HPDE6-E6E7 (cell line): Measurements from ENCODE around the gene PDCD4.
"Not testable (repeated sequence)": the region's sequence is repeated elsewhere in the genome, so short reads cannot be mapped to it uniquely, and the experiment has no call there.

ENCODE experiments used
- DNase-seq: peaks from one replicate; pipeline ENCODE4 v3.0.0; 2011; ENCODE audit warnings: missing footprints; ENCODE audit errors: extremely low spot score

PDCD4 gene

GRCh38 chr10:110861476-110861875, 10.3 kb upstream of the PDCD4 start:
- DNase-seq, result no peak

GRCh38 chr10:110861930-110862649, 9.6 kb upstream of the PDCD4 start:
- peak; percentile 41 for DNase-seq

- no peak for DNase-seq
Measured at GRCh38 chr10:110862961-110863360, 8.8 kb upstream of the PDCD4 start.

- DNase-seq, result no peak
Measured at GRCh38 chr10:110863361-110863760, 8.4 kb upstream of the PDCD4 start.

GRCh38 chr10:110863956-110864355, 7.8 kb upstream of the PDCD4 start:
- DNase-seq, result no peak

GRCh38 chr10:110864662-110865140, 7.0 kb upstream of the PDCD4 start:
- DNase-seq, result no peak

GRCh38 chr10:110865186-110865808, 6.4 kb upstream of the PDCD4 start:
- no peak for DNase-seq

GRCh38 chr10:110865809-110866482, 5.8 kb upstream of the PDCD4 start:
- no peak for DNase-seq

- not testable (repeated sequence) for DNase-seq
Measured at GRCh38 chr10:110867011-110867806, 4.5 kb upstream of the PDCD4 start.

GRCh38 chr10:110867807-110868465, 3.8 kb upstream of the PDCD4 start:
- no peak for DNase-seq

- no peak for DNase-seq
Measured at GRCh38 chr10:110868981-110869380, 2.7 kb upstream of the PDCD4 start.

GRCh38 chr10:110870823-110871297, 868 bp upstream of the PDCD4 start:
- no peak for DNase-seq

- DNase-seq, result no peak
Measured at GRCh38 chr10:110872145-110872983, 636 bp downstream of the PDCD4 start.

- no peak for DNase-seq
Measured at GRCh38 chr10:110872984-110873923, 1.5 kb downstream of the PDCD4 start.

- DNase-seq, result no peak
Measured at GRCh38 chr10:110873951-110874350, 2.2 kb downstream of the PDCD4 start.

- DNase-seq, result no peak
Measured at GRCh38 chr10:110876000-110876399, 4.3 kb downstream of the PDCD4 start.

GRCh38 chr10:110876788-110877187, 5.1 kb downstream of the PDCD4 start:
- no peak for DNase-seq

GRCh38 chr10:110880012-110880411, 8.3 kb downstream of the PDCD4 start:
- no peak for DNase-seq

GRCh38 chr10:110881247-110881646, 9.5 kb downstream of the PDCD4 start:
- DNase-seq, result no peak
